Memory B cell (primary cell): ENCODE data around the gene TPRG1L.
A peak's percentile ranks its signal among the peaks of the same experiment; 100 is the strongest.
"Not testable (repeated sequence)": the region's sequence is repeated elsewhere in the genome, so short reads cannot be mapped to it uniquely, and the experiment has no call there.

ENCODE experiments used
- ATAC-seq: fragments of 150-1000 bp; cut with Tn5 transposase; 2 replicates; pipeline ENCODE4 v1.10.0; 2021; ENCODE audit warnings: low read depth, mild to moderate bottlenecking, moderate library complexity
- DNase-seq, 2 donors: peaks; one replicate each; pipeline ENCODE4 v3.0.0; 2022; ENCODE audit warnings: low spot score in 2 of 2
- H3K27ac Mint-ChIP-seq: one replicate; pipeline ENCODE4 v1.8.0; 2022; ENCODE audit warnings: mild to moderate bottlenecking, moderate library complexity, mixed read lengths
- H3K27me3 Mint-ChIP-seq: one replicate; pipeline ENCODE4 v1.8.0; 2022; ENCODE audit warnings: mixed read lengths
- H3K36me3 Mint-ChIP-seq: one replicate; pipeline ENCODE4 v1.8.0; 2022; ENCODE audit warnings: mild to moderate bottlenecking, mixed read lengths
- H3K4me1 Mint-ChIP-seq: one replicate; pipeline ENCODE4 v1.8.0; 2022; ENCODE audit warnings: mixed read lengths
- H3K4me3 Mint-ChIP-seq: one replicate; pipeline ENCODE4 v1.8.0; 2022; ENCODE audit warnings: mild to moderate bottlenecking, moderate library complexity, mixed read lengths
- H3K9me3 Mint-ChIP-seq: one replicate; pipeline ENCODE4 v1.8.0; 2022; ENCODE audit warnings: mixed read lengths

Gene TPRG1L

DNA sequence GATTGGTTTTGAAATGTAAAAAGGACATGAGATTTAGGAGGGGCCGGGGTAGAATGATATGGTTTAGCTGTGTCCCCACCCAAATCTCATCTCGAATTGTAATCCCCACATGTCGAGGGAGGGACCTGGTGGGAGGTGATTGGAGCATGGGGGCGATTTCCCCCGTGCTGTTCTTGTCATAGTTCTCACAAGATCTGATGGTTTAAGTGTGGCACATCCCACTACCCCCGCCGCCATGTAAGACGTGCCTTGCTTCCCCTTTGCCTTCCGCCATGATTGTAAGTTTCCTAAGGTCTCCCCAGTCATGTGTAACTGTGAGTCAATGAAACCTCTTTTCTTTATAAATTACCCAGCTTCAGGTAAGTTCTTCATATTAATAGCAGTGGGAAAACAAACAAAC lies 2.7 kb upstream of the TPRG1L start:
- peaks cover 39% of the 10 kb centered on the region for H3K4me1 Mint-ChIP-seq
- not testable (repeated sequence) for H3K4me3 Mint-ChIP-seq, ATAC-seq, DNase-seq, H3K9me3 Mint-ChIP-seq, H3K27me3 Mint-ChIP-seq, H3K27ac Mint-ChIP-seq, H3K36me3 Mint-ChIP-seq

DNA sequence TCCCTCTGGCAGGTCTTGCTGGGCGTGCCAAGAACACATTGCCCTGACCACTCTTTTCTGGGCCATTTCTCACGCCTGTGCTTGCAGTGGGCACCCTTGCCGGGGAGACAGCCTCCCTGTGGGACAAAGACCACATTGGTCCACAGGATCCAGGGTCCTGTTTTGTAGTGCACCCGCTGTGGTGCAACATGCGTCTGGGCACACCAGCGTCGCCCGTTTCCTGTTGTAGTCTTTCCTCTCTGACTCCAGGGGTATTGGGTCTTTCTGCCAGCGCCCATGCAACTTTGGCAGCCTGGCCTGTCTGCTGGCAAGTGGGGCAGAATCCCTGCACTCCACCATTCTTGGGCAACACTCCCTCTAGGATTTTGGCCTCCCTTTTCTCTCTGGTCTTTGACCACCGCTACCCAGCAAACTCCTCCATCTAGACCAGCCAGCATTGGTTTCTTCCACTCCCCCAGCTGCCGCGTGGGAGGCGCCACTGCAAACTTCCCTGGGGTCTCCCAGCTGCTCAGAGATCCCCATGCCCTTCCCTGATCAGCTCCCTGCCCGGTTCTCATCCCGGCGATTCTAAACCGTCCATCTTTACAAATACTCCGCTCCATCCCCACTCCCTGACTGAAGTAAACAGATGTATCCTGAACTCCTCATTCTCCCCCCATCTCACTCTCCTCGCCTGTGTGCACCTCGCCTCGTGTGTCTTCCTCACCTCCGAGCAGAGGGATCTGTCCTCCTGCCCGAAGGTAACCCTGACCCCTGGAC lies 1.2 kb upstream of the TPRG1L start:
- Mint-ChIP-seq H3K36me3 (no peaks in the 10 kb centered on the region), H3K27ac (peak overlapping the region; percentile 95), H3K4me3 (peak overlapping the region; percentile 90), H3K9me3 (no peaks in the 10 kb centered on the region), H3K4me1 (peaks cover 39% of the 10 kb centered on the region), H3K27me3 (no peaks in the 10 kb centered on the region)
- no peak for DNase-seq
- ATAC-seq = no peak

DNA sequence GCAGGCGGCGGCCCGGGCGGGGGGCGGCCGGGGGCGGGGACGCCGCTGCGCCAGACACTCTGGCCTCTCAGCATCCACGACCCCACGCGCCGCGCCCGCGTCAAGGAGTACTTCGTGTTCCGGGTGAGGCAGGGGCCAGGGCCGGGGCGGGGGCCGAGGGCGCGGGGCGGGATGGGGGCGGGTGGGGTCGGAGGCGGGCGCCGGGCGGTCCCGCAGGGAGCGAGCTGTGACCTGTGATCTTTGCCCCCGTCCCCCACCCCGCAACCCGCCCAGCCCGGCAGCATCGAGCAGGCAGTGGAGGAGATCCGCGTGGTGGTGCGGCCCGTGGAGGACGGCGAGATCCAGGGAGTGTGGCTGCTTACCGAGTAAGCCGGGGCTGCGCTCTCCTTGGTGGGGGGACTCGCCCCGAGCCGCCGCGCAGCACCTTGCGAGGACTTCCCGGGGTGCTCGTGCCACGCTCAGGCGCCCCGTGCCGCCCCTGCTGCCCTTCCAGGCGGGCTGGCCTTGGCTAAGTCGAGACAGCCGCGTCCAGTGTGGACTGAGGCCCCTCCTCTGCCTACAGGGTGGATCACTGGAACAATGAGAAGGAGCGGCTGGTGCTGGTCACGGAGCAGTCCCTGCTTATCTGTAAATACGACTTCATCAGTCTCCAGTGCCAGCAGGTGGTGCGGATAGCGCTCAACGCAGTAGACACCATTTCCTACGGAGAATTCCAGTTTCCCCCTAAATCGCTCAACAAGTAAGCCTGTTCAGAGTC lies 514 bp downstream of the TPRG1L start:
- no peaks in the 10 kb centered on the region for H3K9me3 Mint-ChIP-seq
- peak in 1 of 2 donors; percentile 43 for DNase-seq
- peak overlapping the region; percentile 90 for H3K4me3 Mint-ChIP-seq
- peaks cover 38% of the 10 kb centered on the region for H3K4me1 Mint-ChIP-seq
- no peaks in the 10 kb centered on the region for H3K27me3 Mint-ChIP-seq
- H3K36me3 Mint-ChIP-seq = no peaks in the 10 kb centered on the region
- peak; percentile 21 for ATAC-seq
- H3K27ac Mint-ChIP-seq = peak overlapping the region; percentile 95

DNA sequence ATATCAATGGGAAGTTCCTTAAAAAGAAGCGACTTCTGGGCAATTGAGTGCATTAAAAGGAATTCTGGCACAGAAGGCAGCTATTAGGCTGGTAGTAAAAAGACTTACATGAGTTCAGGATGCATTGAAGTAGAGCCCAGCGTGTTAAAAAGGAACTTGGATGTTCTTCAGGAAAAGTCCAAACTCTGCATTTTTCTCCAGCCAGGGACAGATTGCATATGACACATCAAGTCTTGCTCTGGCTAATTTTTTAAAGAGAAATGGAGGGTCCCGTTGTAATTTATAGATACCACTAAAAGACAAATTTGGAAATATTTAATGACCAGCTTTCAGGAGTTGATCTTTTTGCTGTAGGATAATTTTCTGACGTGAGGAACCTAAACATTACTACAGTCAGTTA lies 1.2 kb downstream of the TPRG1L start:
- Mint-ChIP-seq H3K9me3 (no peaks in the 10 kb centered on the region), H3K27ac (peak overlapping the region; percentile 28), H3K4me1 (peaks cover 40% of the 10 kb centered on the region), H3K27me3 (no peaks in the 10 kb centered on the region), H3K4me3 (peak overlapping the region; percentile 90), H3K36me3 (no peaks in the 10 kb centered on the region)
- no peak for ATAC-seq
- no peak for DNase-seq

- no peaks in the 10 kb centered on the region for H3K27me3 Mint-ChIP-seq
- ATAC-seq = no peak
- DNase-seq = no peak
- no peaks in the 10 kb centered on the region for H3K36me3 Mint-ChIP-seq
- H3K27ac Mint-ChIP-seq = no peak overlapping the region
- H3K9me3 Mint-ChIP-seq = no peaks in the 10 kb centered on the region
- H3K4me1 Mint-ChIP-seq = peaks cover 31% of the 10 kb centered on the region
- no peak overlapping the region for H3K4me3 Mint-ChIP-seq
Measured at GRCh38 chr1:3627515-3628253, 2.9 kb downstream of the TPRG1L start.

- Mint-ChIP-seq H3K9me3 (no peaks in the 10 kb centered on the region), H3K27ac (no peak overlapping the region), H3K27me3 (no peaks in the 10 kb centered on the region), H3K36me3 (no peaks in the 10 kb centered on the region), H3K4me3 (no peak overlapping the region), H3K4me1 (peaks cover 23% of the 10 kb centered on the region)
- ATAC-seq (no peak), DNase-seq (no peak)
Measured at GRCh38 chr1:3628445-3628844, 3.6 kb downstream of the TPRG1L start.

DNA sequence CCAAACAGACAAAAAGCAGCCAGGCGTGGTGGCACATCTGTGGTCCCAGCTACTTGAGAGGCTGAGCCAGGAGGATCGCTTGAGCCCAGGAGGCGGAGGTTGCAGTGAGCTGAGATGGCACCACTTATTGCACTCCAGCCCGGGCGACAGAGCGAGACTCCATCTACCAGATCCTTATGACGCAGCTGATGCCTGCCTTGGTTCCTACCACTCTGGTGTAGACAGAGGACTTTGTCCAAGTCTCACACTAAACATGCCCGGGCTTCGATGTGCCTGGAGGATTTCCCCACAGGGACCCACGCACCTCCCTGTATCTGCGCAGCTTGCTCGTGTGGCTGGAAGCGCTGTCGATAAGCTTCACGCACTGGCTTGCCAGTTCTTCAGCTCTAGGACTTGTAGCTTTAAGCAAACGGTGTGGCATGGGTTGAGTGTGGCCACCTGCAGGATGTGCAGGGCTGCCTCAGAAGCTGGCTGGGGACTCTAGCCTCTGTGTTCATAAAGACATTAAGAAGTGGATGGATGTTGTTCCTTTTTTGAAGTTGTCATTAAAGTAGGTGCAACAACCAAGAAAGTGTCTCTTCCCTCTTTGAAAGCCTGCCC lies 4.8 kb downstream of the TPRG1L start:
- Mint-ChIP-seq H3K4me1 (peaks cover 11% of the 10 kb centered on the region), H3K27me3 (no peaks in the 10 kb centered on the region), H3K4me3 (no peak overlapping the region), H3K36me3 (peaks cover 3% of the 10 kb centered on the region), H3K9me3 (no peaks in the 10 kb centered on the region), H3K27ac (peak overlapping the region; percentile 73)
- DNase-seq = no peak
- ATAC-seq = no peak

DNA sequence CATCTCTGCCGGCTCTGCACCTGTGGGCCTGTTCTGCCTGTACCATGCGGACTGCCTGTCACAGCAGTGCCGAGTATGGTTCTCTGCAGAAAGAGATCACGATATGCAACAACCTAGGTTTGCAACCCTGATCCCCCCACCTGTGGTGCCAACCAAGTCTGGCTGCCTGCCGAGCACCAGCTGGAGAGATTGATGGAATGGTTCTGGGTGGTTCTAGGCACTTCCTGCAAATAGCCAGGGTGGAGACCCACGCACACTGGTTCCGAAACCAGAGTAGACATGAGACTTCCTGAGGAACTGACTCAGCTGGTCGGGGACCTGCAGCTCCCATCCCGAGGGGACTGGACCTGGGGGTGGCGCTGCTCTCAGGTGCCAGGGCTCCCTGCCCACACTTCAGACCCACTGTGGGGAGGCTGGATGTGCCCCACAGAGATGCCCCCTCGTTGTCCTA lies 5.4 kb downstream of the TPRG1L start:
- ATAC-seq (peak; percentile 27), DNase-seq (no peak)
- H3K27me3 Mint-ChIP-seq = no peaks in the 10 kb centered on the region
- no peak overlapping the region for H3K4me3 Mint-ChIP-seq
- peaks cover 4% of the 10 kb centered on the region for H3K36me3 Mint-ChIP-seq
- H3K9me3 Mint-ChIP-seq = no peaks in the 10 kb centered on the region
- H3K4me1 Mint-ChIP-seq = peaks cover 10% of the 10 kb centered on the region
- H3K27ac Mint-ChIP-seq = peak overlapping the region; percentile 73

GRCh38 chr1:3630914-3631313 lies 6.1 kb downstream of the TPRG1L start:
- no peak overlapping the region for H3K4me3 Mint-ChIP-seq
- H3K27ac Mint-ChIP-seq = no peak overlapping the region
- ATAC-seq (no peak), DNase-seq (no peak)
- H3K9me3 Mint-ChIP-seq = no peaks in the 10 kb centered on the region
- no peaks in the 10 kb centered on the region for H3K27me3 Mint-ChIP-seq
- H3K36me3 Mint-ChIP-seq = peaks cover 8% of the 10 kb centered on the region
- peaks cover 7% of the 10 kb centered on the region for H3K4me1 Mint-ChIP-seq

DNA sequence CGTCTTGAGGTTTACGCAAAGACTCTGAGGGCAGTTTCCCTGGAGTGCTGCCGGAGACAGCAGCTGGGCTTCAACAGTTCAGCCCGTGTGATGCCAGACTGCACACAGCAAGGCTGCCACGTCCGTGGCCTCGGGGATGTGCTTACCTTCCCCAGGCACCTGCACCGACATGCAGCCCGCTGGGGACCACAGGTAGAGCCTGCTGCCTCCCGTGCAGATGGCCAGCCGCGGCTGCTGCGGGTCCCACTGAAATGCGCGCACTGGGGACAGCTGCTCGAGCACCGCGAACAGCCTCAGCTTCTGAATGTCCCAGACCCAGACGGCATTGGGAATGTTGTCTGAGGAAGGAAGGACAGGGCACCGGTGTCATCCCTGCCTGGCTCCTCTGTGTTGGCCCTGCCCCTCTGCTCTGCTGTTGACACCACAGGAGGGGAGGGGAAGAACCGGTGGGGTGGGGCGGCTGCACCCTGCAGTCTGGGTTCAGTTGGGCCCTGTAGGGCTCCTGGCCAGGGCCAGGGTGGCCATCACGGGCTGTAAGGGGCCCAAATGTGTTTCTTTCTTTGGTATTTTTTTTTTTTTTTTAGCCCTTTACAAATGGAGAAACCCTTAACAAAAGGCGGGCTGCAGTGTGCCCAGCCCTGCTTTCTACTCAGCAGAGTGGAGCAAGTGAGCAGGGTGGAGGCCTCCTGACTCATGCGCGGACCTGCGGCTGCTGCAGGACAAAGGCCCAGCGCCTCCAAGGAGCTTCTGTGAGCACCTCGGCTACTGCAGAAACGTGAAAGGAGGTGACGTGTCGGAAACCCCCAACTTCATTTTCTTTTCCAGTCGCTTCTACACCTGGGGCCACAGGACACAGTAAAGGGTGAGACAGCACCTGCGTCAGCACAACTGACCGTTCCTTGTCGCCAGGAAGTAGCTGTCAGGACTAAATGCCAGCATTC lies 6.8 kb downstream of the TPRG1L start:
- Mint-ChIP-seq H3K36me3 (peaks cover 12% of the 10 kb centered on the region), H3K4me3 (no peak overlapping the region), H3K27ac (no peak overlapping the region), H3K27me3 (no peaks in the 10 kb centered on the region), H3K4me1 (peaks cover 6% of the 10 kb centered on the region), H3K9me3 (no peaks in the 10 kb centered on the region)
- ATAC-seq (no peak), DNase-seq (no peak)

GRCh38 chr1:3632298-3632697 lies 7.5 kb downstream of the TPRG1L start:
- no peaks in the 10 kb centered on the region for H3K9me3 Mint-ChIP-seq
- peaks cover 6% of the 10 kb centered on the region for H3K4me1 Mint-ChIP-seq
- H3K4me3 Mint-ChIP-seq = no peak overlapping the region
- H3K27ac Mint-ChIP-seq = no peak overlapping the region
- peaks cover 18% of the 10 kb centered on the region for H3K36me3 Mint-ChIP-seq
- no peaks in the 10 kb centered on the region for H3K27me3 Mint-ChIP-seq
- DNase-seq = no peak
- ATAC-seq = no peak

DNA sequence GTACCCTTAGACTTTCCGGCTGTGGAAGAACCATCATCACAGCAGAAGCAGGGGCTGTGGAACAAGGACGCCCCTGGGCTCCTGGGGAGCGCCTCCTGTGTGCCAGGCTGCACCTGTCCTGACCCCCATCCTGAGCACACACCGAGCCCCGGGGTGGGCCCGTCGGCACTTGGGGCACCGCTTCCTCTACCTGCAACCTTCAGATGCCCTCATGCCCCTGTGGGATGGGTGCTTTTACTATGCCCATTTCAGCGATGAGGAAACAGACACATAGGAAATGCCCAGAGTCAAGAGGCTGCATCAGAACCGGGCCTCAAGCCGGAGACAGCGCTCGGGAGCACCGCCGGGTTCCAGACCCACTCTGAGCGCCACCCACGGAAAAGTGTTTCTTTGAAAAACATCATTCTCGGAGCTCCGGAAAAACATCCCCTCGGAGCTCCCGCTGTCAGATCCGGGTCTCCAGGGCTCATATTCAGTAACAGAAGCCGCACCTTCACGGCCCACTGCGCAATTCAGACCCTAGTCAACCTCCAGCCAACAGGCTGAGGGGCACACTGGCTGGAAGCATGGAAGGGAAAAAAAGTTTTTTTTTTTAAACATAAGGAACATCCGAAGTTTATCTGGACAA lies 8.0 kb downstream of the TPRG1L start:
- Mint-ChIP-seq H3K27me3 (no peaks in the 10 kb centered on the region), H3K27ac (no peak overlapping the region), H3K36me3 (peaks cover 18% of the 10 kb centered on the region), H3K4me1 (peaks cover 6% of the 10 kb centered on the region), H3K4me3 (no peak overlapping the region), H3K9me3 (no peaks in the 10 kb centered on the region)
- no peak for ATAC-seq
- DNase-seq = no peak
